NCI-H2227 treated with DMSO at 0.1 percent for 48 hours (cell line): ENCODE measurements around the gene ADRB1.
A peak's percentile ranks its signal among the peaks of the same experiment; 100 is the strongest.

Source experiments
- DNase-seq: peaks from one replicate; lab custom pipeline; 2025; lab: John Stamatoyannopoulos, UW

Gene ADRB1

GRCh38 chr10:114043532-114044246, at the start of gene ADRB1:
Gene ADRB1 (plus strand): TSS chr10:114043866. CDS start chr10:114044133, 267 bp downstream.
- DNase-seq = peak; percentile 60

DNA sequence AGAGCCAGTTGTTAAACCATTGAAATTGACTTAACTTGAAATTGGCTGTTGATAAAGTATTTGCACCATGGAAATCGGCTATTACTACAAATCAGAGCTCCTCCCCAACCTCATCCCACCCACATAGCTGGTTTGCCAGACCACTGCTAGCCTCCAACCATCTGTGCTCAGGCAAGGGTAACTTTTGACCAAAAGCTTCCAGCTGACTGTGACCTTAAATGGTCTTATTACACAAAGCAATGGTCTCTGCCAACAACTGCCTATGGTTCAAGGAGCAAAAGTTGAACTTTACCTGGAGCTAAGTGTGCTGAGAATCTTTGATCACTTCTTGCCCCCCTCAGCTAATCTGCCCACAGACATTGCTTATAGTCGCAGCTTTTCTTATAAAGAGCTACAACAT, 48.5 kb upstream of the ADRB1 start:
- no peak for DNase-seq

GRCh38 chr10:113997428-113997827, 46.2 kb upstream of the ADRB1 start:
- DNase-seq = no peak

- no peak for DNase-seq
Observed at GRCh38 chr10:113999531-113999930, 44.1 kb upstream of the ADRB1 start.

DNA sequence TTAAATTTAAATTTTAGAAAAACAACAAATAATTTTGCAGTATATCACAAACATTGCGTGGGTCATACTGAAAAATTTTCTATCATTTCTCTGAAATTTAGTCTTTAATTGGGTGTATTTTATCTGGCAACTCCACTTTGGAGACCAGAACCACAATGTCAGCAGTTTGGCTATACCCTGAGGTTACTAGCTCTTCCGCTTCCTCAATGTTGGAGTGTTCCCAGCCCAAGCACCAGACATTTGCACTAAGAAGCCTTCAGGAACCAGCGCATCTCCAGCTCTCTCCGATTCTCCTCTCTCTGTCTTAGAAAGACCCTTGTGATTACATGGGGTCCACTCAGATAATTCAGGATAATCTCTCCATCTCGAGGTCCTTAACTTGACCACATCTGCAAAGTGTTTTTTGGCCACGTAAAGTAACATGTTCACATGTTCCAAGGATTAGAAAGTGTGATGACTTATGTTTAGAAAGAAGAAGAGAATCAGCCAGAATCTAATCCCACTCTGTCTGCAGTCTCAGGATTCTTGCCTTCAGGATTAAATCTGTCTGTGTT, 43.1 kb upstream of the ADRB1 start:
- DNase-seq = no peak

DNA sequence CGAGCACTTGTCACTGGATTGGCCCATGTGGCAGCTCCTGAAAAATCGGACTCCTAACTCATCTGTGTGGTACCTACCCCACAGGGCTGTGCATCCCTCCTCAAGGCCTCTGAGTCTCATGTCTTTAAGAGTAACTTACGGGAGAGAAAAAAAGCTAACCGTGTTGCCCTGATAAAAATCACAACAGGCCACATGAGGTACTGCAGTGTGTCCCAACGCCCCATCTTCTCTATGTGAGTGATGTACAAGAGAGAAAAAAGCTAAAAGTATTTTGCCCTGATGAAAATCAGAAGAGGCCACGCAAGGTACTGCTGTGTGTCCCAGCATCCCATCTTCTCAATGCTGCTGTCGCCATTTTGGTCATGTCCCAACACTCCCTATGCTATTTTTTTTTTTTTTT, 41.2 kb upstream of the ADRB1 start:
- no peak for DNase-seq

GRCh38 chr10:114003161-114003941, 40.3 kb upstream of the ADRB1 start:
- no peak for DNase-seq

- DNase-seq = no peak
Observed at GRCh38 chr10:114009281-114009996, 34.2 kb upstream of the ADRB1 start.

- DNase-seq = no peak
Observed at GRCh38 chr10:114010316-114010715, 33.4 kb upstream of the ADRB1 start.

GRCh38 chr10:114012650-114013049, 31.0 kb upstream of the ADRB1 start:
- no peak for DNase-seq

- no peak for DNase-seq
Observed at GRCh38 chr10:114015708-114016107, 28.0 kb upstream of the ADRB1 start.

DNA sequence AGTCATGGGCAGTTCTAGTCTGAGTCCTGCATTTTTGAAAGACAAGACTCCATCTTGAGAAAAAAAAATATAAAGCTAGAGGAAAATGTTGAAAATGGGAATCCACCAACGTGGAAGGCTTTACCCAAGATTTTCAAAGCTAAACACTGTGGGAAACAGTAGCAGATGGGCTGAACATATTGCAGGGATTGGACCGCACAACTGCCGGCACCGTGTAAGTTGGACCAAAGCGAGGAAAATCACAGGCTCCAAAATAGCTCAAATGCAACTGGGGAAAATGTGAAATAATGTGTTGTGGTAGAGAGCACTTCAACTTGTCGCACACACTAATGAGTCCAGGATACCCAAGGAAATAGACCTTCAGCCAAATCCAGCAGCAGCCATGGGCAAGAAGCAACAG, 26.4 kb upstream of the ADRB1 start:
- no peak for DNase-seq

- no peak for DNase-seq
Observed at GRCh38 chr10:114017873-114018272, 25.8 kb upstream of the ADRB1 start.

GRCh38 chr10:114019226-114019625, 24.4 kb upstream of the ADRB1 start:
- no peak for DNase-seq

- no peak for DNase-seq
Observed at GRCh38 chr10:114021154-114021553, 22.5 kb upstream of the ADRB1 start.

- DNase-seq = no peak
Observed at GRCh38 chr10:114021717-114022680, 21.7 kb upstream of the ADRB1 start.

- DNase-seq = no peak
Observed at GRCh38 chr10:114022766-114023597, 20.7 kb upstream of the ADRB1 start.

GRCh38 chr10:114024876-114025610, 18.6 kb upstream of the ADRB1 start:
- DNase-seq = no peak

- DNase-seq = no peak
Observed at GRCh38 chr10:114025611-114026130, 18.0 kb upstream of the ADRB1 start.
